Muscle of back (tissue), 13 donors: Measurements from ENCODE around the gene LPIN1. TPM values are rescaled to one million over a fixed set of nuclear protein-coding genes. Genes with fewer than 3 reads are reported as not detected.

ENCODE experiments used
- DNase-seq, 3 donors: peaks; one replicate each; pipeline versions ENCODE4 v3.0.0 to v3.0.0-alpha.2; 2013
- long read RNA-seq, 9 donors: transcript quantifications; one replicate each; lab custom pipeline, GENCODE V29; 2026
- polyA plus RNA-seq, 10 donors: library from polyadenylated mRNA; unstranded; fragments of 120-200 nt; gene quantifications; one replicate each; pipeline ENCODE4 v1.2.1, GENCODE V29; 2013; ENCODE audit not compliant: insufficient read length in 10 of 10

The LPIN1 gene, protein sequence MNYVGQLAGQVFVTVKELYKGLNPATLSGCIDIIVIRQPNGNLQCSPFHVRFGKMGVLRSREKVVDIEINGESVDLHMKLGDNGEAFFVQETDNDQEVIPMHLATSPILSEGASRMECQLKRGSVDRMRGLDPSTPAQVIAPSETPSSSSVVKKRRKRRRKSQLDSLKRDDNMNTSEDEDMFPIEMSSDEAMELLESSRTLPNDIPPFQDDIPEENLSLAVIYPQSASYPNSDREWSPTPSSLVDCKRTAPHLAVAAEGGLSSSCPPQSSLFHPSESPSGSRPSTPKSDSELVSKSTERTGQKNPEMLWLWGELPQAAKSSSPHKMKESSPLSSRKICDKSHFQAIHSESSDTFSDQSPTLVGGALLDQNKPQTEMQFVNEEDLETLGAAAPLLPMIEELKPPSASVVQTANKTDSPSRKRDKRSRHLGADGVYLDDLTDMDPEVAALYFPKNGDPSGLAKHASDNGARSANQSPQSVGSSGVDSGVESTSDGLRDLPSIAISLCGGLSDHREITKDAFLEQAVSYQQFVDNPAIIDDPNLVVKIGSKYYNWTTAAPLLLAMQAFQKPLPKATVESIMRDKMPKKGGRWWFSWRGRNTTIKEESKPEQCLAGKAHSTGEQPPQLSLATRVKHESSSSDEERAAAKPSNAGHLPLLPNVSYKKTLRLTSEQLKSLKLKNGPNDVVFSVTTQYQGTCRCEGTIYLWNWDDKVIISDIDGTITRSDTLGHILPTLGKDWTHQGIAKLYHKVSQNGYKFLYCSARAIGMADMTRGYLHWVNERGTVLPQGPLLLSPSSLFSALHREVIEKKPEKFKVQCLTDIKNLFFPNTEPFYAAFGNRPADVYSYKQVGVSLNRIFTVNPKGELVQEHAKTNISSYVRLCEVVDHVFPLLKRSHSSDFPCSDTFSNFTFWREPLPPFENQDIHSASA
- 10 to 100 TPM; 10.8 to 23.2 (median 16.6) TPM for polyA plus RNA-seq
- long read RNA-seq, donor 1 = 0 reads
- long read RNA-seq, donor 2, full-length matches to known transcripts = 2 of 2 reads
- long read RNA-seq, donor 2, partial matches to known transcripts = 0 of 2 reads
- long read RNA-seq, donor 2, other reads (novel, unspliced or antisense) = 0 of 2 reads
- long read RNA-seq, donor 3 = 0 reads
- long read RNA-seq, donor 4 = 0 reads
- long read RNA-seq, donor 5, full-length matches to known transcripts = 2 of 2 reads
- long read RNA-seq, donor 5, partial matches to known transcripts = 0 of 2 reads
- long read RNA-seq, donor 5, other reads (novel, unspliced or antisense) = 0 of 2 reads
- long read RNA-seq, donor 6, full-length matches to known transcripts = 1 of 6 reads
- long read RNA-seq, donor 6, partial matches to known transcripts = 5 of 6 reads
- long read RNA-seq, donor 6, other reads (novel, unspliced or antisense) = 0 of 6 reads
- long read RNA-seq, donor 7 = 0 reads
- long read RNA-seq, donor 8 = 0 reads
- long read RNA-seq, donor 9 = 0 reads

GRCh38 chr2:11746376-11746806 lies at the start of gene LPIN1:
Gene LPIN1 (plus strand): TSS chr2:11746632. CDS start chr2:11765542, 18,910 bp downstream.
- peak; percentile 88 to 92 (median 89) for DNase-seq

DNA sequence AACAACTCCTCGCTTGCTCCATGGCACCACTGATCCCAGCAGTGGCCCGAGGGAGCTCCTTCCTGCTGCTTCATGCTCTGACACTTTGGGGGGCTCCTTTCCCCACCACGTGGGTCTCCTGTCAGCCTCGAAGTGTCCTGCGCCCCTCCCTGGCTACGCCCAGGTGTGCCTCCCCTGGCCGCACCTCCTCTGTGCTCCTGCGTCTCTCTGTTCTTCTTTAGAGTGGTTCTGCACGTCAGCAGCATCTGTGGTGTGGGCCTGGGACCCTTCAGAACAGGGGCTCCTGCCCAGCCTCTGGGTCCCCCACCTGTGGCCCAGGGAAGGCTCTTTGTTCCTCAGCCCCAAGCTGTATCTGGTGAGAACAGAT lies 49.7 kb upstream of the LPIN1 start:
- no peak for DNase-seq

DNA sequence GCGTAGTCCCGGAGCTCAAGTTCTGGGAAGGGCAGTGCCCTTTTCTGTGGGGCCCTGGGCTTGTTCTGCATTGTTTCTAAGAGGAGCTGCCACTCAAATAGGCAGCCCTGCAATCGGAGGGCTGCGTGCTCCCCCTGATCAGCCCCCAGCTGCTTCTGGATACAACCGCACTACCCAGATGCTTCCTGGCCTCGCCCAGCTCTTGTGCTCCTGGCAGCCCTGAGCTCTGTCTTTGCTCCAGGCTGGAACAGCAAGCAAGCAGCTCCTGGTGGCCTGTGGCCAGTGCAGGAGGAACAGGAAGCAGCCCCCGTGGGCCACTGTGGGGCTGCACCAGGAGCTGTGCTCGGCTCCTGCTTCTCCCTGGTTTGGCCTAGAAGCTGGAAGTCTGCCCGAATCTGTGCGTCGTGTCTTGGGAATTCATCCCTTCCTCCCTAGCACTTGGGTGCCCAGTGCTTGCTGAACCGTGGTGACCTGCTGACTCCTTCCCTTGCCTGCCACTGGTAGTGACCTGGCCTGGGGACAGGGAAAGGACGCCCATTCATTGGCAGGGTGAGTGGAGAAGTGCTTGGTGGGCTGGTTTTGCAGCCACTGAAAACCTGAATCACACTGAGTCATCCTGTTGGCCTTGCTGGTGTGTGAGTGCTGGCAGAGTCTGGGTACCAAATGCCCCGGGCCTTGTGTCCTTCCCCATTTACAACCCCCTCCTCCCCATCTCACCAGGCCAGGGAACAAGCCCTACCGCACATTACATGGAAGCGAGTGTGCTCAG lies 49.1 kb upstream of the LPIN1 start:
- DNase-seq = peak in 1 of 3 donors; percentile 64

DNA sequence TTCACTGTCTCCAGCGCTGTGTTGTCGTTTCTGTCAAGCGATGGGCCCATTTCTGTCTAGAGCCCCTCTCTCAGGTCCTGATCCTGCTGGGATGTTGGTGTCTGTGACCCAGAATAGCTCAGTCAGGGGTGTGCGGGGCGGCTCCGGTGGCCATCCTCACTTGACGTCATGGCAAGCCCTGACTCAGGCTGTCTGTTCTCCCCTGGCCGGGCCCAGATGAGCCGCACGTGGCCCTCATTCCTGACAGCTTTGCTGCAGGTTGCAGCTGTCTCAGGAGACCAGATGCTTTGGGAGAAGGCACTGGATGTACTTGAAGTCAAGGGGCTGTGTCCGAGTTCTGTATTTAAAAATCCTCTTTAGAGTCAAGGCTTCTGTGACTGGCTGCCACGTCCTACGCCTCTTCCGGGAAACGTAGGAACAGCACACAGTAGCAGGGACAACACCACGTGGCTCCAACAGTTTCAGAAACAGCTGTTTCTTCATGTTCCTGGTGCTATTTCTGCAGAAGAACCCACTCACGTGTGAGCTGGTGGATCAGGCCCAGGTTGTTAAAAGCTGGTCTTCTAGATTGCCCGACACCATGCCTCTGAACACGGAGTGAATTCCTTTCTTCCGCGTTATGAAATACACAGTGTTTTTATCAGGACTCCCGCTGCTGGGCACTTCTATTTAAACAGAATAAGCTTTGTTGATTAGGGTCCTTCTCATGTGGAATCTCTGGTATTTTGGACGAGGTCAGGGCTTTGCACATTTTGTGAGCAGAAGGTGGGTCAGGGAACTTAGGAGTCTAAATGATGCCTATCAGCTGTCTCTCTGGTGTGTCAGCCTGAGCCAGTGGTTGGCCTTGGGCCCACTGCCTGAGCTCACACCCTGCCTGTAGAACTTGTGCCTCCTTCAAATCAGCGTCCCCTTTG lies 48.2 kb upstream of the LPIN1 start:
- peak in 2 of 3 donors; percentile 50 to 66 for DNase-seq

GRCh38 chr2:11699686-11700670 lies 46.5 kb upstream of the LPIN1 start:
- DNase-seq = no peak

DNA sequence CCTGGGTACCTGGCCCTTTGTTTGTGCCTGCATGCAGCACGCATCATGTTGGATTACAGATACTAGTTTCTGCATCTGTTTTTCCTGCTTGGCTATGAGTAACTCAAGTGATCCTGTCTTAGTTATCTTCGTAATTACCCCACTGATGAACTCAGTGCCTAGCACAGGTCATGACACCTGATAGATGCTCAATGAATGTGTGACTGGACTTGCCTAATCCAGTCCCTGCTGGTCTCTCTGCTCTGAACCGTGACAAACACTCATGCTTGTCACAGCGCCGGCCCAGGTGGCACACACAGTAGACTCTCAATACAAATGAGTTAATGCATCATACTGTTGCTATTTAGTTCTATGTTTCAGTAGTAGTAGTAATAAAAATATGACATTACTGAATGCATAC lies 45.2 kb upstream of the LPIN1 start:
- DNase-seq = no peak

GRCh38 chr2:11701751-11702301 lies 44.6 kb upstream of the LPIN1 start:
- DNase-seq = peak in 1 of 3 donors; percentile 55

DNA sequence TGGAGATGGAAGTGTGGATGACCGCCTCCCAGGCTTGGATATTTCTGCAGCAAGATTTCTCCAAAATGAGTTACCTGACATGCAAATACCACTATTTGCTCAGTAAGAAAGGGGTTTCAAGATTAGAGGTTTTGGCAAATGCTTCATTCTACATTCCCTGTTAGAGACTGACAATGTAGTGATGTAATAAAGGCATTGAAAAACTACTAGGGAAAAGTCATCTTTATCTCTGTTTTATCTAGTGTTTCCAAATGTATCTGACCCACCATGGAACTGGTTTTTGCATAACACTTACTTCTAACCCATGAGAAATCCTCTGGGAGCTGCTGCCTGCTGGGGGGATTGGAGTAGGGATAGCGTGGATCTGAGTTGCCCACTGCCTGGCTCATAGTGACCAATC lies 43.5 kb upstream of the LPIN1 start:
- DNase-seq = no peak

- DNase-seq = no peak
Measured at GRCh38 chr2:11703700-11704099, 42.7 kb upstream of the LPIN1 start.

- no peak for DNase-seq
Measured at GRCh38 chr2:11705063-11705462, 41.4 kb upstream of the LPIN1 start.

DNA sequence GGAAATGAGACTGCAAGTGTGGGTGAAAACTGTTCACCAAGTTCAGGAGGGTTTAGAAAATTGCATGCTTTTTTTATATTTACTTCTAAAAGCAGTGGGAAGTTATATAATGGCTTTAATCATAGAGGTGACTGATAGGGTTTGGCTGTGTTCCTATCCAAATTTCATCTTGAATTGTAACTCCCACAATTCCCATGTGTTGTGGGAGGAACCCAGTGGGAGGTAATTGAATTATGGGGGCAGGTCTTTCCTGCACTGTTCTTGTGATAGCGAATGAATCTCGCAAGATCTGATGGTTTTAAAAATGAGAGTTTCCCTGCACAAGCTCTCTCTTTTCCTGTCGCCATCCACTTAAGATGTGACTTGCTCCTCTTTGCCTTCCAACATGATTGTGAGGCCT lies 40.7 kb upstream of the LPIN1 start:
- DNase-seq = no peak

- no peak for DNase-seq
Measured at GRCh38 chr2:11708106-11708505, 38.3 kb upstream of the LPIN1 start.

DNA sequence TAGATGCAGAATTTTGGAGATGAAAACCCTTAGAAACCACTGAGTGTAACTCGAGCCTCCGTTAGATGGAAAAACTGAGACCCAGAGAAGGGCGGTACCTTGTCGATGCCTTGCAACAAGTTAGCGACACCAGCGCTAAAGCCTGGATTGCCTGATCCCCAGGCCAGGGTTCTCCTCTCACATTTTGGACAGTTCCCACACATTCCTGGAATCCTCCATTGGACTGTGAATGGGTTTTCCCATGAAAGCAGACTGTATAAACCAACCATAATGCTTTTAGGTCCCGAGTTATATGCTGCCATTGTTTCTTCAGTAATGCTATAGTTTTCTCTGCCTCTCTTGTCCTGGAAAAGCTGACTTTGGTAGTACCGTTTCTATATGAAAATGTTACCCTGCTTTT lies 37.1 kb upstream of the LPIN1 start:
- DNase-seq = no peak

DNA sequence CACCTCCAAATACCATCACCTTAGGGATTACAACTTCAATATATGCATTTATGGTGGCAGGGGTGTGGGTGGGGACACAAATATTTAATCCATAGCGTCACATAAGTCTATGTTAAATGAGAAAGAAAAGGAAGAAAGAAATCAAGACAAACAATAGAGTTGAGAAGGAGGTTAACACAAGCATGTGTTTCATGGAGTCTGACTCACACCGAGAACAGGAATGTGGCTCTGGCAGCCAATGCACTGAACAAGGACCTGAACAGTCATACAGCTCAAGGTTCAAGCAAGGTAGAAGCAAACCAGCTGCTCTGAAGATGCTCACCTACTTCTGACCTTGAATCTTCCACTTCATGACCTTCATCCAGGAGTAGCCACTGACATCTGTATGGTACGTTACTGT lies 36.2 kb upstream of the LPIN1 start:
- DNase-seq = peak in 1 of 3 donors; percentile 55

DNA sequence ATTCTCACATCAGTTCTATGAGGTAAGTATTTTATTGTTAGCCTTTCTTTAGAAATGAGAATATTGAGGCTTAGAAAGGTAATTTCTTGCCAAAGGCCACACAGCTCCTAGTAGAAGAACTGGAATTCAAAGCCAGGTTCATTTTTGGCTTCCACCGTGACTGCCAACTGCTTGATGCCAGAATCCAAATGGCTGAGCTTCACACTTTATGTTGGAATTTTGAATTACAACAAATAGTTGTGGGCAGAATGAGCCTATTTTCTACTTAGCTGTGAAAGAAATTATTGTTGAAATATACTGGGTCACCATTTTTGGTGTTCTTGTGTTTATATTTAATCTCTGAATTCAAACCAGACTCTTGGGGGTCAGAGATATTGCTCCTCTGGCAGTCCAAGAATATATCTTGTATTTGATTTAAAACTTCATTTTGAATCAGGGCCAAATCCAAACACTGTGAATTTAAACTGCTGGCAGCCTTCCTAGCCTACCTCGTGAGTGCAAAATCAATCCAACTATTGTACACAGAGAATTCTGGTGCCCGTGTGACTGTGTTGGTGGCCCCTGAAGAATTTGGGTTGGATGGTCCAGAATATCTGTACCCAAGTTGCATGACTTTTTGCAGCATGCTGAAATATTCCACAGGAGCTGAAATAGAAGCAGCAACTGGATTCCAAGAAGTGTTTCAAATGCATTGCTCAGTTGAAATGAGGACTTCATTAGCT lies 35.6 kb upstream of the LPIN1 start:
- peak in 2 of 3 donors; percentile 9 to 42 for DNase-seq

DNA sequence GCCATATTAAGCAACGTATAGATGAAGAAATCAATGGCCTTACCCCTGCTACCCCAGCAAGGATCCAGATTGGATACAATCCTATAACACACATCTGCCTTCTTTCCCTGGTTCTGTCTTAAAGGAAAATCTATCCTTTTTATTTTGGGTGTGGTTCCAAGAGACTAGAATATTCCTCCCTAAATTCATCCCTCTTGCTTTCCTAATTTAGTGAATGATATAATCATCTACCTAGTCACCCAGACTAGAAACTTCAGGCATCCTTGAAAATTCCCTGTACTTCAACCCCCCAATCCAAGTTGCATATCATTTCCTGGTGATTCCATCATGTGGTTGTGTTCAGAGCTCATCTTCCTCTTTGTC lies 35.1 kb upstream of the LPIN1 start:
- no peak for DNase-seq

DNA sequence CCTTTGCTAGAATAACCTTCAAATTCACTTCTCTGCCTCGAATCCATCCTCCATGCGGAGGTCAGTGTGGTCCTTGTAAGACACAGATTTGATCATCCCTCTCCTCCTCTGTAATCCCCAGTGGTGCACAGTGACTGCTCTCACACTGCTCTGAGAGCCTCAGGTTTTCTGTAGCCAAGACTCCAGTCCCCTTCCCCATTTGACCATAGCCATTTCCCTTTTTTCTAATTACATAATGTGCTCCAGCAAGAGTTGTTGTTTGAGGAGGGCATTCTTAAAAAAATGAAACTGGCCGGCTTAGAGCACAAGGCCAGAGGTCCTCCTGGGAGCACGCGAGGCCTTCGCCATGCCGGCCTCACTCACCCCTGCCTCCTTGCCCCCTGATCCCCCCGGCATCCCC lies 34.7 kb upstream of the LPIN1 start:
- no peak for DNase-seq
